Measurements from ENCODE around the gene SORL1. TPM values are rescaled to one million over a fixed set of nuclear protein-coding genes. Genes with fewer than 3 reads are reported as not detected.

Gene SORL1
- total and polyA plus RNA-seq, 9 of the 15 experiments (the other 6 are each of a cell fraction or from before 2014, with no cell fraction given): 0.01 to 0.66 TPM; not detected in 7

DNA sequence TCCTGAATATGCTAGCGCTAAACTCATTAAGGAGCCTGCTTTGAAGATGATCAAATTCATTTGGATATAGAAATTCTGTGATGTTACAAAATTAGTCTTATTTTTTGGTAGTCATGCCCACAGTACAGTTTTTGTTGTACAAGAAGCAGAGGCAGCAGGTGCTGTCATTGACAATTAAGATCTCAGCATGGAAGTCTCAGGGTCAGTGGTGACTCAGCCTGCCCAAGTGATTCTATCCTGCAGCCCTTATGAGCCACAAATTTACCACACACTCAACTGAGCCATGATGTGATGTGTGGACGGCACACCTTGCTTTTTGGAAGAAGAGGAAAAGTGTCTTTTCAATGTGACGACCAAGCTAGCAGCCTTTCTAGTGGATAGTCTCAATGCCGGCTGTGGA lies 154.2 kb downstream of the SORL1 start:
- Histone ChIP-seq H3K4me3 (no peak overlapping the region), H2AFZ (ENCODE audit: low read depth, low read length) (no peak overlapping the region), H3K79me2 (ENCODE audit: control insufficient read depth, insufficient read depth, low read length) (no peaks in the 10 kb centered on the region), H3K4me1 (replicated peaks in 1 of 2; ENCODE audit: control insufficient read depth in 2 of 2, insufficient read depth in 2 of 2, low read length in 2 of 2) (no peaks in the 10 kb centered on the region), H3K9me3 (replicated peaks; ENCODE audit: control insufficient read depth, insufficient read depth, low read depth, low read length) (no peaks in the 10 kb centered on the region), H3K9ac (ENCODE audit: insufficient read depth in 1 of 2, low read depth in 2 of 2, low read length in 2 of 2) (no peak overlapping the region), H3K27me3 (ENCODE audit: control insufficient read depth in 2 of 2, insufficient read depth in 2 of 2, low read length in 2 of 2) (peaks cover 0 to 8% of the 10 kb centered on the region in 2 experiments; a peak in 1 of 5 replicates), H3K36me3 (ENCODE audit: control insufficient read depth, insufficient read depth, low read length) (no peaks in the 10 kb centered on the region), H3K9me1 (ENCODE audit: control insufficient read depth, insufficient read depth, low read length) (no peaks in the 10 kb centered on the region), H3K4me2 (ENCODE audit: insufficient read depth, low read length) (no peak overlapping the region), H3K27ac (ENCODE audit: extremely low read depth, low read depth, low read length) (no peak overlapping the region), H4K20me1 (replicated peaks; ENCODE audit: control insufficient read depth, insufficient read depth, low read length) (no peaks in the 10 kb centered on the region)
- no peak for DNase-seq (ENCODE audit: extremely low read depth in 1 of 4, low spot score in 3 of 4)
- no peak for ATAC-seq
- POLR2A ChIA-PET: no interaction called here
- in situ Hi-C loops (cut with MboI) (no loop called here), intact Hi-C loops (cut with micrococcal nuclease) (no loop called here)
- no peak for FAIRE-seq
- 0% methylated on average over 4 of the region's 4 CpGs for WGBS (ENCODE audit: insufficient coverage, low coverage, missing lambda C conversion rate)
- no TSS peak for BruUV-seq (replicated peaks)
- CTCF ChIA-PET (ENCODE audit: low intra/inter-chr PET ratio): no interaction called here
- no peak for TF ChIP-seq NUFIP1 (IDR thresholded peaks at IDR 0.05; ENCODE audit: partially characterized antibody)
- TF ChIP-seq PRMT5 (CRISPR knock-in tag; IDR thresholded peaks at IDR 0.05): no peak
- no peak for TF ChIP-seq GTF2E2 (tag; IDR thresholded peaks at IDR 0.05)
- TF ChIP-seq SMAD3 (CRISPR knock-in tag; conservative IDR thresholded peaks at IDR 0.05): no peak
- no peak for TF ChIP-seq ZC3H4 (CRISPR knock-in tag; IDR thresholded peaks at IDR 0.05; ENCODE audit: borderline replicate concordance)
- no peak for TF ChIP-seq TCFL5 (CRISPR knock-in tag; conservative IDR thresholded peaks at IDR 0.05)
- TF ChIP-seq MITF (IDR thresholded peaks at IDR 0.05): no peak
- TF ChIP-seq HDAC2 (IDR thresholded peaks at IDR 0.05): no peak
- TF ChIP-seq RBBP5 (IDR thresholded peaks at IDR 0.05; ENCODE audit: borderline replicate concordance, insufficient read depth, low read length, poor library complexity, severe bottlenecking): no peak
- TF ChIP-seq OTX1 (CRISPR knock-in tag; IDR thresholded peaks at IDR 0.05): no peak
- TF ChIP-seq ILF3 (IDR thresholded peaks at IDR 0.05; ENCODE audit: borderline replicate concordance): no peak
- TF ChIP-seq ZNF644 (tag; IDR thresholded peaks at IDR 0.05; ENCODE audit: low read depth): no peak
- TF ChIP-seq ATF1 (CRISPR knock-in tag; IDR thresholded peaks at IDR 0.05): no peak
- TF ChIP-seq ATF1 (tag; IDR thresholded peaks at IDR 0.05): no peak
- no peak for TF ChIP-seq CEBPG (CRISPR knock-in tag; IDR thresholded peaks at IDR 0.05)
- no peak for TF ChIP-seq CEBPG (tag; conservative IDR thresholded peaks at IDR 0.05 in 1 of 2, IDR thresholded peaks at IDR 0.05 in 1 of 2)
- TF ChIP-seq ATF6 (CRISPR knock-in tag; IDR thresholded peaks at IDR 0.05): no peak
- no peak for TF ChIP-seq CXXC5 (CRISPR knock-in tag; IDR thresholded peaks at IDR 0.05)
- TF ChIP-seq MCM7 (IDR thresholded peaks at IDR 0.05): no peak
